ENCODE measurements around the gene NR0B2. TPM values are rescaled to one million over a fixed set of nuclear protein-coding genes. Genes with fewer than 3 reads are reported as not detected.

NR0B2 gene
- total and polyA plus RNA-seq, 10 of the 15 experiments (the other 5 are each of a cell fraction or from before 2014, with no cell fraction given): not detected

DNA sequence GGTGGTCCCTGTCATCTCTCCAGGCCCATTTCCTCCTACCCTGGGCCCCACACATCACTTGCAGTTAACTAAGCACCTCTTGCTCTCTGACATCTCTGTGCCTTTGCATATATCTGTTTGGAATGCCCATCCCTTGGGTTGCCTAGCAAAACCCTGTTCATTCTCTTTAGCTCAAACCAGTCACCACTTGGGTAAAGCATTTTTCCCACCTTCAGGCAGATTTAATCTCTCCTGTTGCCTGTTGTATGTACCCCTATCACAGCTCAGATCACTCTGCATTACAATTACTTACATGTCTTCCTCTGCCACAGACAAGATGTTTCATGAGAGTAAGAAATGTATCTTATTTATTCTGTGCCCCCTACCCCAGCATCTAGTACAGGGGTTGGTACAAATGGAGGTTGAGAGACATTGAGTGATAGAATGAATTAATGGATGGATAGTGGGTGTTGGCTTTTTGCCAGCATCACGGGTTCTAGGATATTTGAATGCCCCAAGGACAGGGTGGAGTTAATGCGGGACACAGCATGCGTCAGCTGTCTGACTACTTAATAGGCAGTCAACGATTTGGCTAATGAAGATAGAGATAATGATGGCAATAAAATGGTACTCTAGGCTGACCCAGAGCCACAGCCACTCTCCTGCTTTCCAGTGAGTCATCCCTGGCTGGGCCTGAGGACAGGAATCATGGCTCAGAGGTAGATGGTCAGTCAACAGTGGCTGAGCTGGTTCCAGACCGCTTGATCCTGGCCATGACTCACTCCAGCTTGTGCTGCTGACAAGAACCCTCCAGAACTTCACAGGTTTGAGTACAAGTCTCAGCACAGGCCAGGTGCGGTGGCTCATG, 6.5 kb downstream of the NR0B2 start (continued):
- no peak for TF ChIP-seq SIN3A (IDR thresholded peaks at IDR 0.05; ENCODE audit: low read depth, low read length)
- TF ChIP-seq POLR2AphosphoS2 (IDR thresholded peaks at IDR 0.05; ENCODE audit: low read depth, low read length): no peak
- no peak for TF ChIP-seq GATAD2B (conservative IDR thresholded peaks at IDR 0.05; ENCODE audit: low read depth)
- no peak for TF ChIP-seq HDAC6 (IDR thresholded peaks at IDR 0.05; ENCODE audit: unreplicated experiment)
- TF ChIP-seq RELA (IDR thresholded peaks at IDR 0.05; ENCODE audit: borderline replicate concordance, partially characterized antibody): no peak
- no peak for TF ChIP-seq PKNOX1 (IDR thresholded peaks at IDR 0.05)

DNA sequence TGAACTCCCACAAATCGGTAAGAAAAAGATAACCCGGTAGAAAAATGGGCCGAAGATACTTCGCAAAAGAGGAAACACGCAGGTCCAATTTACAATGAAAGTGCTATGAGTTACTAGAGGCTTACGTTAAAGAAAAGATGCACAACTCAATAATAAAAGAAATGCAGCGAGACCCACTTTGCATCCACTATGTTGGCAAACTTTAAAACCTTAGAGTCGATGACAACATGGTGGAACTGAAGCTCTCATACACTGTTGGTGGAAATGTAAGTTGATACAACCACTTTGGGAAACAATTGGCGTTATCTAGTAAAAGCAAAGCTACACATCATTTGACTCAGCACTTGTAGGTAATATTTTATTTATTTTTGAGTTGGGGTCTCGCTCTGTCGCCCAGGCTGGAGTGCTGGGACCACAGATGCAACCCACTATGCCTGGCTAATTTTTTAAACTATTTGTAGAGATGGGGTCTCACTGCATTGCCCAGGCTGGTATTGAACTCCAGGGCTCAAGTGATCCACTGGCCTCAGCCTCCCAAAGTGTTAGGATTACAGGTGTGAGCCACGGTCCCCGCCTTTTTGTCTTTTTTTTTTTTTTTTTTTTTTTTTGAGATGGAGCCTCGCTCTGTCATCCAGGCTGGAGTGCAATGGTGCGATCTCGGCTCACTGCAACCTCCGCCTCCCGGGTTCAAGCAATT, 12.8 kb downstream of the NR0B2 start:
- in situ Hi-C loops (cut with MboI): no loop called here
- 68% methylated on average over 13 of the region's 18 CpGs for WGBS (ENCODE audit: insufficient coverage, insufficient replicate concordance, low lambda C conversion rate, missing lambda C conversion rate)
- TF ChIP-seq SRF (IDR thresholded peaks at IDR 0.05; ENCODE audit: low read depth in 2 of 2, low read length in 2 of 2): no peak
- TF ChIP-seq MLLT1 (IDR thresholded peaks at IDR 0.05): peak; percentile 88
- ATAC-seq (no peak), DNase-seq (ENCODE audit: low read depth, low spot score) (no peak), FAIRE-seq (no peak)
- Histone ChIP-seq H3K9ac (ENCODE audit: control insufficient read depth, insufficient read depth, low read length) (peak overlapping the region; percentile 88), H3K4me2 (ENCODE audit: control insufficient read depth, insufficient read depth) (peak overlapping the region; percentile 19), H2AFZ (ENCODE audit: control insufficient read depth, low read depth, low read length) (peak overlapping the region; percentile 98), H3K4me1 (ENCODE audit: control insufficient read depth, insufficient read depth, low read length) (peaks cover 6% of the 10 kb centered on the region; the same call in 1 of the 2 replicates), H3K27me3 (replicated peaks in 1 of 2; ENCODE audit: control insufficient read depth in 2 of 2, insufficient read depth in 2 of 2, low read length in 1 of 2) (no peaks in the 10 kb centered on the region), H3K27ac (ENCODE audit: control insufficient read depth, insufficient read depth) (peak overlapping the region; percentile 77), H4K20me1 (ENCODE audit: control insufficient read depth, insufficient read depth) (no peaks in the 10 kb centered on the region), H3K36me3 (ENCODE audit: control insufficient read depth in 2 of 2, insufficient read depth in 2 of 2, low read length in 1 of 2) (no peaks in the 10 kb centered on the region; a peak in 1 of 4 replicates), H3K4me3 (peak overlapping the region; percentile 85), H3K9me3 (replicated peaks; ENCODE audit: control insufficient read depth, insufficient read depth, low read length) (no peaks in the 10 kb centered on the region), H3K79me2 (ENCODE audit: control insufficient read depth, insufficient read depth, low read length) (peaks cover 18% of the 10 kb centered on the region)
- ChIA-PET RAD21 (ENCODE audit: unreplicated experiment) (interaction anchor here (0.6 to 1.1 kb wide), 5 partner anchors 11 to 382 kb away, joined by 3 to 4 read pairs (median 3); partner anchors contain the start of genes GPN2, NR0B2, NUDC and SLC9A1), SMC1A (ENCODE audit: uncharacterized antibody, unreplicated experiment) (interaction anchor here (0.8 to 2.8 kb wide), 8 partner anchors 11 to 408 kb away, joined by 3 to 18 read pairs (median 3); partner anchors contain the start of genes GPN2 and NUDC), POLR2A (interaction anchor here (0.6 to 3.6 kb wide), 8 partner anchors 12 to 1142 kb away, joined by 3 to 33 read pairs (median 4); partner anchors contain the start of genes GPN2, NUDC and SLC9A1), CTCF (interaction anchor here (0.6 to 1.7 kb wide), 7 partner anchors 11 to 299 kb away, joined by 3 to 6 read pairs (median 3); partner anchors contain the start of gene GPN2)
- intact Hi-C loops (cut with micrococcal nuclease; ENCODE audit: unreplicated experiment): no loop called here
- TSS peak; percentile 99 for BruUV-seq (replicated peaks)
